HPDE6-E6E7 (cell line): ENCODE measurements around the gene SLC25A33.
A peak's percentile ranks its signal among the peaks of the same experiment; 100 is the strongest.
"Not testable (repeated sequence)": the region's sequence is repeated elsewhere in the genome, so short reads cannot be mapped to it uniquely, and the experiment has no call there.

Source experiments
- DNase-seq: peaks from one replicate; pipeline ENCODE4 v3.0.0; 2011; ENCODE audit warnings: missing footprints; ENCODE audit errors: extremely low spot score

The SLC25A33 gene, protein sequence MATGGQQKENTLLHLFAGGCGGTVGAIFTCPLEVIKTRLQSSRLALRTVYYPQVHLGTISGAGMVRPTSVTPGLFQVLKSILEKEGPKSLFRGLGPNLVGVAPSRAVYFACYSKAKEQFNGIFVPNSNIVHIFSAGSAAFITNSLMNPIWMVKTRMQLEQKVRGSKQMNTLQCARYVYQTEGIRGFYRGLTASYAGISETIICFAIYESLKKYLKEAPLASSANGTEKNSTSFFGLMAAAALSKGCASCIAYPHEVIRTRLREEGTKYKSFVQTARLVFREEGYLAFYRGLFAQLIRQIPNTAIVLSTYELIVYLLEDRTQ

DNA sequence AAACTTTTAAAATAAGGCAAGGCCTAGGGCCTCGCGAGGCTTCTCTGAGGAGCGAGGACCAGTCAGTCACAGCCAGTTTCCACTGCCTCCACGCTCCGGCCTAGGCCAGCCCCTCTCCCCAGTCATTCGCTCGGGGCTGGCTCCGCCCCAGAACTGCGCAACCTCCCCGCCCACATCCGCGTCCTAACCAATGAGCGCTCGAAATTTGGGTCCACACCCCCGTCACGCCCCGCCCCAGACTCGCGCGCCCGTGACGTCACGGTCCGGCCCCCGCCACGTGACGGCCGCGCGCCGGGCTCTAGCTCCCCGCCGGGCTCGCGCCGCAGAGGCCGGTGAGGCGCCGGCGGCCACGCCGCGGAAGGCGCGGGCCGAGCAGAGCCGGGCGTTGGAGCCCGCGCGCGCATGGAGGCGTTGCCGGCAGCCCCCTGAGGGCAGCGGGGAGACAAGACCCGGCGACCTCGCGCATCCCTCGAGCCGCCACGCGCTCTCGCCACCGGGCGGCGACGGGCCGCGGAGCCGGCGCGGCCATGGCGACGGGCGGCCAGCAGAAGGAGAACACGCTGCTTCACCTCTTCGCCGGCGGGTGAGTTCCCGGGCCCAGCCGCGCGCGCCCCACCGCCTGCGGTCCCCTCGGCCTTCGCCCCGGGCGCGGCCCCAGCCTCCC lies at the start of gene SLC25A33:
Gene SLC25A33, plus strand, starts transcription at position 301 of the 664 bp plus-strand sequence. Its CDS starts 227 bp downstream, at position 528.
- peak; percentile 93 for DNase-seq

DNA sequence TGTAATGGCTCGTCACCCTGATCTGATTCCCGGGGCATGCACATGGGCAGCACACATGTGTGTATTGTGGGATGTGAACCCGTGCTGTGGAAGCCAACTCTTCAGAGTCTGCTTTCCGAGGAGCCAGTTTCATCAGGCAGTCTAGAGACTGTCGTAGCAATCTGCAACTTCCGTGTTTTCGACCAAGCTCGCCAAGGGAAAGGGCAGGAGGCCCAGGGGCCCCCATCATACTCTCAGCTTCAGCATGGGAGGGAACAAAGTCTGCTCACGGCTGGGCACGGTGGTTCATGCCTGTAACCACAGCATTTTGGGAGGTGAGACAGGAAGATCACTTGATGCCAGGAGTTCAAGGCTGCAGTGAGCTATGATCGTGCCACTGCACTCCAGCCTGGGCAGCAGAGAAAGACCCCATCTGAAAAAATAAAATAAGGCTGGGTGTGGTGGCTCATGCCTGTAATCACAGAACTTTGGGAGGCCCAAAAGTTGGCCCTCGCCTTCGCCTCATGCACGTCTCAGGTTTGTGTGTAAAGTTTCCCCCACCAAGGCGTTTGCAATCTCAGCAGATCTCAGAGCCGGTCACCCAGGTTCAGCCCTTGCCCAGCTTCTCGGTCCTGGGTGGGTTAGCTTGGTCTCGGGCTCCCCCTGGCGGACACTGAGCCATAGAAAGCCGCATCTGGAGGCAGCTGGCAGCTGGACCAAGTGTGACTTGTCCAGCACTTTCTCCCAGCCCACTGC lies 48.5 kb upstream of the SLC25A33 start:
- peak; percentile 71 for DNase-seq

DNA sequence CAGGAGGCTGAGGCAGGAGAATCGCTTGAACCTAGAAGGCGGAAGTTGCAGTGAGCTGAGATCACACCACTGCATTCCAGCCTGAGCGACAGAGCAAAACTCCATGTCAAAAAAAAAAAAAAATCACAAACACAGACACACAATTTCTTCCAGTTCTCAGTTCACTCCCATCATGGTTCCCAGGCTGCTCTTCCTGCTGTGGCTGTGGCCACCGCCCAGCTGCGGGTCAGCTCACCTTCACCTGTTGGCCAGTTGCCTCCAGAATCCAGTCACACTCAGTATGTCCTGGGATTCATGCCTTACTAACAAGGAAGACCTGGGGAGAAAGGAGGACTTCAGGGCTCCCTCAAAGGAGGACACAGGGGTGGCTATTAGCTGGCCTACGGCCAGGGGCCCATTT lies 45.9 kb upstream of the SLC25A33 start:
- no peak for DNase-seq

DNA sequence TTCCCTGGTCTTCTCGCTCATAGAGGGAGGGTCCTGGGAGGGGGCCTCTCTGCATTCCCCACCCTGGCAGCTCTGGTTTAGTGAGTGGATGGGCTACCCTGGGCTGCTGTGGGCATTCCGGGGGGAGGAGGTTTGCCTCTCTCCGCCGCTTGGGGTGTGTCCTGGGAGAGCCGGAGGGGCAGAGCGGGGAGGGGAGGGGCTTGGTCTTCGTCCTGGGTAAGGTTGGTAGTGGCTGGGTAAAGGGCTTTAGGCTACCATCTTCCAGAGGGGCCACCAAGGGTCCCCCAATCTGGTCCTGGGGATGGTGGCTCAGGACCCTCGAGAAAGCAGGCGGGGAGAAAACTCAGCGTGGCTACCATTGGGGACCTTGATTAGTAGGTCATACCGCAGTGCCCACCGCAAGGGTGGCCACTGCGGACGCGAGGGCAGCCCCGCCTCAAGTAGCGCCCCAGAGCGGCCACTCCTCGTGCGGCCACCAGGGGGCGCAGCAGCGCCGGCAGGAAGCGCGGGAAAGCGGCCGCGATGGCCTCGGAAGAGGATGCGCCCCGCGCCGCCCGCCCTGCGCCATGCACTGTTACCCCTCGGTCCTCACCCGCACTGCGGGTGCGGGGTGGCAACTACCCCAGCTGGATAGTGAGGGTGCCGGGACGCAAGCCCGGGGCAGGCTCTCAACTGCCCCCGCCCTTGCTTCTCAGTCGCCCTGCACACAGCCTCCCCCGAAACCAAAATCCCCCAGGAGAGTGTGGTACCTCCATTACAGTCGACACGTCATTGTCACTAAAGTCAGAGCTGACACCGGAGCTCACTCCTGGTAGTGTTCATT lies 44.1 kb upstream of the SLC25A33 start:
- peak; percentile 37 for DNase-seq

DNA sequence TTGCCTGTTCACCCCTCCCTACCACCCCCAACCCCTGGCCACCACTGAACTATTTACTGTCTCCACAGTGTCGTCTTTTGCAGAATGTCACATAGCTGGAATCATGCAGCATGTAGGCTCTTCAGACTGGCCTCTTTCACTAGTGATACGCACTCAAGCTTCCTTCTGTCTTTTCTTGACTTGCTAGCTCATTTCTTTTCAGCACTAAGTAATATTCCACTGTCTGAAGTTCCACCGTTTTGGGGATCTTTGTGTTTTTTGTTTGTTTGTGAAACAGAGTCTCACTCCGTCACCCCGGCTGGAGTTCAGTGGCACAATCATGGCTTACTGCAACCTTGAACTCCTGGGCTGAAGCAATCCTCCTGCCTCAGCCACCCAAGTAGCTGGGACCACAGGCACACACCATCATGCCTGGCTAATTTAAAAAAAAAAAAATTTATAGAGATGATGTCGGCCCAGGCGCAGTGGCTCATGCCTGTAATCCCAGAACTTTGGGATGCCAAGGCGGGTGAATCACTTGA lies 43.4 kb upstream of the SLC25A33 start:
- DNase-seq = no peak

DNA sequence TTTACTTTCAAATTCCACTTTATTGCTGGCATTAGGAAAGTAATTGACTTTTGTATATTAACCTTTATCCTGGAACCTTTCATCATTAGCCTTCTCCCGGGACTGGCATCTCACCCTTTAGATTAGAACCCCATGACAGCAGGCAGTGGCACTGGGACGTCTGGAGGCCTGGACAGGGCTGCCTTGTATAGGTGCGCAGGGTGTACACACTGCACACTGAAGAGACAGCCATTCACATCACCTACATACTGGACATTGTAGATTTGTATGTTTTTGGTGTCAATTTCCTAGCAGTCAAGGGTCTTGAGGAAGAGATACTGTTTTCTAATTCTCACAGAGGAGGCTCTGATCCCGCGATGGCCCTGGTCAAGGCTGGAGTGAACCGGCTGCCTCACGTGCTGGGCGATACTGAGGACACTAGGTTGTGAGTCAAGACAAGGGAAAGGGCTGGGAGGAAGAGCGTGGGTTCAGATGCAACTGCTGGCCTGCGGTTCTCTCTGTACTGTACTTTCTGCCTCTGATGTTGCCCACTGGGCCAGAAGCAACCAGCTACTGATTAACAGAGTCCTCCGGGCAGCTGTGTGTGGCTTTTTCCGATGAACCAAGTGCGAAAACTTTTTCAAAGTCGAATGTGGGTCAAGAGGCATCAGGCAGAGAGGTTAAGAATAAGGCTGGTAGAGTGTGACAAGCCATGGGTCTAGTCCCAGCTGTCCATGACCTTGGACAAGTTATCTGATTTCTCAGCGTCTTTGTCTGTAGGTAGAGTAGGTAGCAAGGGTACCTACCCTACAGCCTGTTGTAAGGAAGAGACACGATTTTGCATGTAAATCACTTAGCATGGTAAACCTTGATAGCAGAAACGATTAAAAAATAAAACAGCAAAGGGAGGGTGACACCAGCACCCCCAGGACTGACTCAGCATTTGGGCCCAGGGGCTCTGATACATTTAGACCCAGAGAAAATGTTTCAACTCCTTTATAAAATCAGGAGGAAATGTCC lies 38.2 kb upstream of the SLC25A33 start:
- no peak for DNase-seq

DNA sequence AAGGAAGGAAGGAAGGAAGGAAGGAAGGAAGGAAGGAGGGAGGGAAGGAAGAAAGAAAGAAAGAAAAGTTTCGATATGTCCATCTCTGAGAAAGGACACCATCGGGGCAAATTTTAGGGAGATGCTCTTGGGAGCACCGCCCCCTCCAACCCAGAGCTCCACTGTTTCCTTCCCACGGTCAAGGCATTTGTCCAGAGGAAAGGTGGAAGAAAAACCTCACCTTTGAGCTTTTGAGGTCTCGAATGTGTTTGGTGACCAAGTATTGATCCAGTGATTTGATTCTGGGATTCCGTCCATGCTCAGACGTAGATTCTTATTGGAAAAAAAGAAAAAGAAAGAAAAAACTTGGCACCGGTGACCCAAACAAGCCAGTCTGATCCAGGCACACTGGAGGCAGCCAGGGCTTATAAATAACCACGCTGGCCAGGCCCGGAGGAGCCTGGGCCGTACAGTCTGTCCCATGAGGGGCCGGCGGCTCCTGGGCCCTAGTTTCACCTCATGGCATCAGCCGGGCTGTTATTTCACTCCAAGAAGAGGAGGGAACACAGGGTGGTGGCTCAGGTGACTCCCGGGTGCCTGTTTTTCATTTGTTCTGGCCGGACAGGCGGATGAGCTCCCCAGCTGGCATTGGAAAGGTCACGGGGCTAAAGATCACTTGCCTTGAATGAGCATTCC lies 36.1 kb upstream of the SLC25A33 start:
- DNase-seq = no peak

DNA sequence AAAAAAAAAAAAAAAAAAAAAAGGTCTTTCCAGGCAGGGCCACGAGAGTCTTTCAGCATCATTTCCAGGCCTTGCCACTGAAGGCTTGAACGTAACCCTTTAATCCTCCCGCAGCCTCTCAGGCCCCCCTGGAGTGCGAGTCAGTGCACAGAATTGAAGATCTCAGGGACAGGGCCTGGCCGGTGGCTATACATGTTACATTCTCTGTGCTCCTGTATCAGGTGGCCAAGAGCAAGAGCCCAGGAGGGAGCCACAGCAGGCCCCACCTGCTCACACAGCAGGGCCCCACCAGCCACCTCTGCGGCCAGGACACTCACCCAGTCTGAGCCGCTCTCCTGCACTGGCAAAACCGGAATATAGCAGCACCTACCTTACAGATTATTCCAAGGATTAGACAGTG lies 34.1 kb upstream of the SLC25A33 start:
- no peak for DNase-seq

DNA sequence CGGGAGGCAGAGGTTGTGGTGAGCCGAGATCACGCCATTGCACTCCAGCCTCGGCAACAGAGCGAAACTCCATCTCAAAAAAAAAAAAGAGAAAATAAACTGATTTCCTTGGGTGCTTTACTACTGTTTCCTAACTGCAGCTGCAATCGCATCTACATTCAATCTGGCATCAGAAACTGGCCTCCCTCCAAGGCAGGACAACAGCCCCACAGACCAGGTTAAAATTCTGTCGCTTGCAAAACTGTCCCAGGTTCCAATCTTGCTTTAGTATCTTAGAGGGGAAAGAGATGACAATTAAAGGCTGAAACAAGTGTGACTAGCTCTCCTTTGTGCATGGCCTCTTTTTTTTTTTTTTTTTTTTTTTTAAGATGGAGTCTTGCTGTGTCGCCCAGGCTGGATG lies 32.4 kb upstream of the SLC25A33 start:
- no peak for DNase-seq

DNA sequence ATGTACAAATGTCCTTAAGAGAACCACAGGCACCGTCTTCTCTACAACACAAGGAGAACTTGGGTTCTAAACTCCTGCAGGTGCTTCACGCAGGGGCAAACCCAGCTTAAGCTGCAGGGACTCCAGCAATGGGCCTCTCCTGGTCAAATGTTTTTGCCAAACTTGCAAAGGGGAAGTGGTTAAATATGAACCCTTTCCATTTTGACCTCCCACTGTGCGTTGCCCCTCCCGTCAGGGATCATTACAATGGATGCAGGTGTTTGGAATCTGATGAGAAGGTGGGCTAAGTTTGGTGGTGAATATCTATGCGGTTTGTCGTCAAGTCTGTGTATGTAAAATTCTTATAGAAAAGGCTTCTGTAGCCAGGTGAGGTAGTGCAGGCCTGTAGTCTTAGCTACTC lies 29.1 kb upstream of the SLC25A33 start:
- DNase-seq = no peak

DNA sequence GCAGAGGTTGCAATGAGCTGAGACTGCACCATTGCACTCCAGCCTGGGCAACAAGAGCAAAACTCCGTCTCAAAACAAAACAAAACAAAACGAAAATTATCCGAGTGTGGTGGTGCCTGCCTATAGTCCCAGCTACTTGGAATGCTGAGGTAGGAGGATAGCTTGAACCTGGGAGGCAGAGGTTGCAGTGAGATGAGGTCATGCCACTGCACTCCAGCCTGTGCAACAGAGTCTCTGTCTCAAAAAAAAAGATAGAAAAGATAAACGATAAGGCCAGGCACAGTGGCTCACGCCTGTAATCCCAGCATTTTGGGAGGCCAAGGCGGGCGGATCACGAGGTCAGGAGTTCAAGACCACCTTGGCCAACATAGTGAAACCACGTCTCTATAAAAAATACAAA lies 23.7 kb upstream of the SLC25A33 start:
- not testable (repeated sequence) for DNase-seq

DNA sequence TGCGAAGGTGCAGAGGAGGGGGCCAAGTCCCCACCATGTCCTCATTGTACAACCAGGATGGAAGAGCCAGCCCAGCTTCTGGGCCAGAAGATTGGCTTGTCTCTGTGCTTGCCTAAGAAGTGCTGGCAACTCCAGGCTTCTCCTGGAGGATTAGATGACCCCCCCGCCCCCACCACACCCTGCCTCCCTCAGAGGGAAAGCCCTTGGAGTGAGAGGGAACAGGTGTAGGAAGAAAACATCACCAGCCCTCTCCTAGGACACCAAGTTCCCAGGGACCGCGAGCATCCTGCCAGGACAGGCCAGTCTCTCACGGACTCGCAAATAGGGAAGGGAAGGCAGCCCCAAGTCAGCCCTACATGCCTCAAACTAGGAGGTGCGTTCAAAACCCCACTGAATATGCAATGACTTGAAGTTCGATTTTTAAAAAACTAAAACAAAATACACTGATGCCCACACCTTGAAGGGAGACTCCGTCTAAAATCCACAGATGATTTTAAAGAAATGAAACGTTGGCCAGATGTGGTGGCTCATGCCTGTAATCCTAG lies 20.7 kb upstream of the SLC25A33 start:
- no peak for DNase-seq

DNA sequence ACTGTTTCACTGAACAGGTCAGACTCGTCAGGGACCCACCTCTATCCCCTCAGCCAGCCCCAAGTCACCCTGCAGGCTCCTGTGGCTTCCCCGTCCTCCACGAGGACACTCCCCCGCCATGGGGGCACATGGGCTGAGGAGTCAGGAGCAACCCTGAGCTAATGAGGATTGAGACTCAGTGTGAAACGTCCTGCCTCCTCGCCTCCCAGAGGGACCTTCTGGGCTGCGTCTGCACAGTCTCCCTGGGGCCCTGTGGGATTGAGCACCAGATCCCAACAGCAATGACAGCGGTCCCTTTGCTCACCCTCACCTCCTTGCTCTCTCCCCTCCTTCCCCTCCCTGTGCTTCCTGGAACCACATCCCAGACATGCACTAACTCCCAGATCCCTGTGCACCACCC lies 18.9 kb upstream of the SLC25A33 start:
- no peak for DNase-seq

DNA sequence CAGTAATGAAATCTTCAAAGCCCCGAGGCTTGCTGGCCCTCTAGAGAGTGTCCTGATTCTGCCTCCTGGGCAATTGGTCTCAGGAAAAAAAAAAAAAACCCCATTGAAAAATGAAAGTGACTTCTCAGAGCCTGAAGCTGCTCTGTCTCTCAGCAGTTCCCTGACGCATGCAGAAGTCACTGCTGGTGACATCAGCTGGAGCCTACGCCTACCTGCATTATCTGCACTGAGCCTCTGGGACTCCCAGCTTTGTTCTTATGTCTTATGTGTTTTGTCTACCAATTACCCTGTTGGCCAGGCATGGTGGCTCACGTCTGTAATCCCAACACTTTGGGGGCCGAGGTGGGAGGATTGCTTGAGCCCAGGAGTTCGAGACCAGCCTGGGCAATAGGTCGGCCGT lies 10.1 kb upstream of the SLC25A33 start:
- DNase-seq = peak; percentile 46

DNA sequence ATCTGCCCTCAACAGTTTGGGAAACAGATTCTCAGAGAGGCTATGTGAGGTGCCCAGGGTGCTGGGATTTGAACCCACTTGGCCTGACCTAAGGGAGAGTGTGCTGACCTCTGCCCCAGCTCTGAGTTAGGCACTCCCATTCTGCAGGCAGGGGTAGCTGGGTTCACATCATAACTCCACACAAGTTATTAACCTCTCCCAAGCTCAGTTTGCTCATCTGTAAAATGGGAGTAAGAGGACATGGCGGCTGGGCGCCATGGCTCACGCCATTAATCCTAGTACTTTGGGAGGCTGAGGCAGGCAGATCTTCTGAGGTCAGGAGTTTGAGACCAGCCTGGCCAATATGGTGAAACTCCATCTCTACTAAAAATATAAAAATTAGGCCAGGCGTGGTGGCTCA lies 8.9 kb upstream of the SLC25A33 start:
- no peak for DNase-seq

DNA sequence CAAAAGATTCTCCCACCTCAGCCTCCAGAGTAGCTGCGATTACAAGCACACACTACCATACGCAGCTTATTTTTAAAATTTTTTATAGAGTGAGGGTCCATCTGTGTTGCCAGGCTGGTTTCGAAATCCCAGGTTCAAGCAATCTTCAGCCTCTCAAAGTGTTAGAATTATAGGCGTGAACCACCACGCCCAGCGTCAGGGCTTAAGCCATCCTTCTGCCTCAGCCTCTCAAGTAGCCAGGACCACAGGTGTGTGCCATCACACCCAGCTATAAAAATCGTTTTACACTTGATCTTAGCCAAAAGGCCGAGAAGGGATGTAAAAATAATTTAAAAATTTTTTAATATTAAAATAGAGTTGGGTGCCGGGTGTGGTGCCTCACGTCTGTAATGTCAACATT lies 4.3 kb upstream of the SLC25A33 start:
- no peak for DNase-seq

DNA sequence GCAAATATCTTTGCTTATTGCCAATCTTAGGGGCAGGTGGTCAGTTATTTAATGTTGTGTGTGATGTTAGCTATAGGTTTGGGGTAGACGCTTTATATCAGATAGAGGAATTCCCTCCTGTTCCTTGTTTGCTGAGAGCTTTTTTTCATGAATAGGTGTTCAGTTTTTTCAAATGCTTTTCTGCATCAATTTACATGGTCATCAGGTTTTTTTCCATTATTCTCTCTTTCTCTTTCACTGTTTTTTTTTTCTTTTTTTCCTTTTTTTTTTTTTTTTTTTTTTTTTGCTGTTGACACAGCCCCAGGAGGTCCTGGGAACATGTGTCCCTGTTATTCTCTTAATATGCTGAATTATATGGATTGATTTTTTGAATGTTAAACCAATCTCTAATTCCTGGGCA lies 3.0 kb upstream of the SLC25A33 start:
- DNase-seq = no peak

DNA sequence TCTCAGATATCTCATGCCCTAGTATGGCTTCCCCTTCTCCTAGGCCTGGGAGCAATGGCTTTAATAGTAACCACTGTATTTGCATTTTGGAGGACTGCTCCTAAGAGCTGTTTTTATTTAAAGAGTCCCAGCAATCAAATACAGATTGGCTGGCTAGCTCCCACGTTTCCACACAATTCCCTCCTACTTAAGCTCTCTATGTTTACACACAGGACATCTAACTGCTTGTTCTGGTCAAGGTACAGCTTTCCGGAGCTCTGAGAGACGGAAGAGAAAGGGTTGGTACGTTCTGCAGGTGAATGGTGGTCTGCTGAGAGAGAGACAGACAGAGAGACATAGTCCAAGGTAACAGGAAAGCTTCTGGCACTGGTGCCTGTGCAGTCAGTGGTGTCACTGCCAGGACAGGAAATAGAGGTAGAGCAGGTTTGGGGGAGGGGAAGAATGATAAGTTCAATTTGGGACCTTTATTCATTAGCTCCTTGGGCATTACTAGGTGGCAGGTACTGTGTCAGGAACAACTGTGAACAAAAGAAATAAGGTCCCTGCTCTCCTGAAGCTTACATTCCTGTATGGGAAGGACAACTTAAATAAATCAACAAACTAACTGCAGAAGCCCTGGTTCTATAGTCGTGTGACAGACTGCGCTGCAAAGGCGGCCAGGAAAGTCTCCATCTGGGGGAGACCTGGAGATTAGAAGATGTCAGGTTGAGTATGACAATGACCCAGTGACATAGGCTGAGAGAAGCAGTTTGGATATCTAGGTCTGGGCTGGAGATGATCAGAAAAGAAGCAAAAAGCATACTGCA lies 1.2 kb upstream of the SLC25A33 start:
- DNase-seq = no peak

DNA sequence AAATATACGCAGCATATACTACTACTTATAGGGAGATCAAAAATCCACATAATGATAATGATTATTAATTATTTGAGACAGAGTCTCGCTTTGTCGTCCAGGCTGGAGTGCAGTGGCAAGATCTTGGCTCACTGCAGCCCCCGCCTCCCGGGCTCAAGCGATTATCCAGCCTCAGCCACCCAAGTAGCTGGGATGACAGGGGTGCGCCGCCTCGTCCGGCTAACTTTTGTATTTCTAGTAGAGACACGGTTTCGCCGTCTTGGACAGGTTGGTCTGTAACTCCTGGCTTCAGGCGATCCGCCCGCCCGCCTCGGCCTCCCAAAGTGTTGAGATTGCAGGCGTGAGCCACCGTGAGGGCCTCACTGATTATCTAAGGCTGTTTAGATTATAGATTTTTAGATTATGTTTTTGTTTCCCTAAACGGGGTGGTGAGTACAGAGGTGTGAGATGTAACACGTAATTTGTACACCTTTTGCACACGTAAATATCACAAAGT lies 548 bp upstream of the SLC25A33 start:
- no peak for DNase-seq
